SKM-1 treated with dmso at 0.1 percent for 144 hours (cell line): ENCODE data around the gene SPATA33.
"Not testable (repeated sequence)": the region's sequence is repeated elsewhere in the genome, so short reads cannot be mapped to it uniquely, and the experiment has no call there.

Experiments used
- DNase-seq: peaks from one replicate; lab custom pipeline; 2025; ENCODE audit not compliant: unreplicated experiment; lab: John Stamatoyannopoulos, UW

The SPATA33 gene

GRCh38 chr16:89658221-89658879 lies 714 bp downstream of the SPATA33 start:
- no peak for DNase-seq

GRCh38 chr16:89660146-89660545 lies 2.5 kb downstream of the SPATA33 start:
- DNase-seq, result no peak

GRCh38 chr16:89661215-89661614 lies 3.6 kb downstream of the SPATA33 start:
- no peak for DNase-seq

GRCh38 chr16:89664238-89664637 lies 6.6 kb downstream of the SPATA33 start:
- DNase-seq, result not testable (repeated sequence)

- DNase-seq, result not testable (repeated sequence)
These were observed 9.4 kb downstream of the SPATA33 start for GRCh38 chr16:89667000-89667399.

- DNase-seq, result no peak
These were observed 10.0 kb downstream of the SPATA33 start for GRCh38 chr16:89667633-89668032.

GRCh38 chr16:89668790-89669158 lies 11.1 kb downstream of the SPATA33 start:
- no peak for DNase-seq

- DNase-seq, result no peak
These were observed 12.1 kb downstream of the SPATA33 start for GRCh38 chr16:89669755-89670154.

- DNase-seq, result no peak
These were observed 13.1 kb downstream of the SPATA33 start for GRCh38 chr16:89670496-89671431.

GRCh38 chr16:89671565-89671964 lies 13.9 kb downstream of the SPATA33 start:
- DNase-seq, result not testable (repeated sequence)

GRCh38 chr16:89672177-89672941 lies 14.7 kb downstream of the SPATA33 start:
- DNase-seq, result no peak

- DNase-seq, result no peak
These were observed 20.6 kb downstream of the SPATA33 start for GRCh38 chr16:89678258-89678657.

- DNase-seq, result no peak
These were observed 28.3 kb downstream of the SPATA33 start for GRCh38 chr16:89685916-89686315.

GRCh38 chr16:89686520-89687091 lies 29.0 kb downstream of the SPATA33 start, which contains the start of gene CDK10:
Gene CDK10 (plus strand): TSS chr16:89686689. CDS start chr16:89686711, 22 bp downstream.
- peak; percentile 71 for DNase-seq

- no peak for DNase-seq
These were observed 29.7 kb downstream of the SPATA33 start for GRCh38 chr16:89687092-89687940.

GRCh38 chr16:89688395-89688794 lies 30.8 kb downstream of the SPATA33 start:
- DNase-seq, result no peak

GRCh38 chr16:89689142-89689541 lies 31.5 kb downstream of the SPATA33 start:
- no peak for DNase-seq

- DNase-seq, result not testable (repeated sequence)
These were observed 32.0 kb downstream of the SPATA33 start for GRCh38 chr16:89689621-89690020.

GRCh38 chr16:89690392-89690901 lies 32.8 kb downstream of the SPATA33 start:
- DNase-seq, result no peak
